MCF 10A (cell line): Measurements from ENCODE around the gene NDUFC2. TPM values are rescaled to one million over a fixed set of nuclear protein-coding genes. Genes with fewer than 3 reads are reported as not detected.
A peak's percentile ranks its signal among the peaks of the same experiment; 100 is the strongest.
"Not testable (repeated sequence)": the region's sequence is repeated elsewhere in the genome, so short reads cannot be mapped to it uniquely, and the experiment has no call there.

ENCODE experiments used
- BruUV-seq: library from RNA; stranded (reverse); fragments of 400-500 nt; replicated peaks from 2 replicates; lab custom pipeline; 2021; lab: Mats Ljungman, UMichigan
- CTCF ChIA-PET: fragments of 300-600 bp; sonication (Branson Sonifier 250); formaldehyde crosslinking; extraction: SDS; loops from one replicate; lab custom pipeline; 2021; ENCODE audit warnings: antibody characterized with exemption, inconsistent platforms; lab: Yijun Ruan, JAX
- POLR2A ChIA-PET: fragments of 300-600, 350-650 bp; sonication (Branson Sonifier 250); formaldehyde crosslinking; extraction: SDS; loops from one replicate; lab custom pipeline; 2020; ENCODE audit warnings: antibody characterized with exemption, inconsistent platforms; lab: Yijun Ruan, JAX
- DNase-seq: peaks from one replicate; pipeline ENCODE4 v3.0.0-alpha.2; 2018; ENCODE audit not compliant: unreplicated experiment
- H3K27ac Mint-ChIP-seq: one replicate; pipeline ENCODE4 v1.8.0; 2022; ENCODE audit warnings: mild to moderate bottlenecking, low read depth, mixed read lengths; ENCODE audit not compliant: unreplicated experiment
- H3K27me3 Mint-ChIP-seq: one replicate; pipeline ENCODE4 v1.8.0; 2022; ENCODE audit warnings: mixed read lengths; ENCODE audit not compliant: insufficient read depth, unreplicated experiment
- H3K36me3 Mint-ChIP-seq: one replicate; pipeline ENCODE4 v1.8.0; 2022; ENCODE audit warnings: mild to moderate bottlenecking, moderate library complexity, mixed read lengths; ENCODE audit not compliant: insufficient read depth, unreplicated experiment
- H3K4me1 Mint-ChIP-seq: one replicate; pipeline ENCODE4 v1.8.0; 2022; ENCODE audit warnings: mixed read lengths; ENCODE audit not compliant: insufficient read depth, unreplicated experiment
- H3K4me3 Mint-ChIP-seq: one replicate; pipeline ENCODE4 v1.8.0; 2022; ENCODE audit warnings: mild to moderate bottlenecking, moderate library complexity, mixed read lengths; ENCODE audit not compliant: unreplicated experiment
- H3K9me3 Mint-ChIP-seq: one replicate; pipeline ENCODE4 v1.8.0; 2022; ENCODE audit warnings: mixed read lengths; ENCODE audit not compliant: unreplicated experiment
- CTCF ChIP-seq: fragments of 200-600 bp; IDR thresholded peaks from one replicate; pipeline ENCODE4 v1.8.0; 2022; ENCODE audit warnings: antibody characterized with exemption, mild to moderate bottlenecking; ENCODE audit not compliant: unreplicated experiment
- intact Hi-C: fragments of 100-400 bp; cut with micrococcal nuclease; formaldehyde crosslinking; loops from 2 replicates; pipeline ENCODE4 v1.14.1; 2022
- total RNA-seq: library from RNA; stranded (reverse); gene quantifications from 2 replicates; pipeline ENCODE4 v1.2.3, GENCODE V29; 2022

Gene NDUFC2
- total RNA-seq, 1 experiment from 2014 or later = 186 TPM

GRCh38 chr11:78061088-78061920 lies 18.4 kb downstream of the NDUFC2 start:
- ChIA-PET POLR2A (interaction anchor here (0.6 to 1.3 kb wide), 3 partner anchors 10 to 16 kb away, joined by 3 to 4 read pairs (median 4); no protein-coding TSS in a partner anchor), CTCF (interaction anchor here (0.7 to 1.6 kb wide), 4 partner anchors 9 to 84 kb away, joined by 3 to 6 read pairs (median 3); no protein-coding TSS in a partner anchor)
- H3K27ac Mint-ChIP-seq = peak overlapping the region; percentile 23
- TF ChIP-seq CTCF = no peak
- H3K4me3 Mint-ChIP-seq = no peak overlapping the region
- peaks cover 6% of the 10 kb centered on the region for H3K4me1 Mint-ChIP-seq
- intact Hi-C loops = no loop called here
- no peaks in the 10 kb centered on the region for H3K9me3 Mint-ChIP-seq
- H3K27me3 Mint-ChIP-seq = no peaks in the 10 kb centered on the region
- peaks cover 6% of the 10 kb centered on the region for H3K36me3 Mint-ChIP-seq
- no peak for DNase-seq
- no TSS peak for BruUV-seq

GRCh38 chr11:78060533-78060932 lies 19.1 kb downstream of the NDUFC2 start:
- H3K36me3 Mint-ChIP-seq = peaks cover 6% of the 10 kb centered on the region
- no TSS peak for BruUV-seq
- H3K4me1 Mint-ChIP-seq = peaks cover 9% of the 10 kb centered on the region
- no peak overlapping the region for H3K4me3 Mint-ChIP-seq
- H3K27ac Mint-ChIP-seq = peak overlapping the region; percentile 23
- DNase-seq = no peak
- no peak for TF ChIP-seq CTCF
- H3K9me3 Mint-ChIP-seq = no peaks in the 10 kb centered on the region
- intact Hi-C loops = no loop called here
- ChIA-PET POLR2A (interaction anchor here (0.7 to 1.1 kb wide), 2 partner anchors 13 to 48 kb away, joined by 3 read pairs; no protein-coding TSS in a partner anchor), CTCF (interaction anchor here (0.6 to 1.6 kb wide), 2 partner anchors 10 to 15 kb away, joined by 3 read pairs; no protein-coding TSS in a partner anchor)
- H3K27me3 Mint-ChIP-seq = no peaks in the 10 kb centered on the region

- H3K9me3 Mint-ChIP-seq, intact Hi-C loops, H3K4me3 Mint-ChIP-seq, H3K36me3 Mint-ChIP-seq, H3K27ac Mint-ChIP-seq, H3K4me1 Mint-ChIP-seq, BruUV-seq, H3K27me3 Mint-ChIP-seq: not testable (repeated sequence)
- POLR2A ChIA-PET = interaction anchor here (0.6 to 0.7 kb wide), 2 partner anchors 47 to 61 kb away, joined by 3 read pairs; no protein-coding TSS in a partner anchor
- CTCF ChIA-PET = interaction anchor here (0.6 to 1.6 kb wide), 2 partner anchors 14 to 30 kb away, joined by 3 read pairs; no protein-coding TSS in a partner anchor
- DNase-seq = peak; percentile 33
Measured at GRCh38 chr11:78059749-78060328, 19.8 kb downstream of the NDUFC2 start.

- intact Hi-C loops = no loop called here
- Mint-ChIP-seq H3K9me3 (no peaks in the 10 kb centered on the region), H3K36me3 (peaks cover 6% of the 10 kb centered on the region), H3K27me3 (no peaks in the 10 kb centered on the region), H3K4me1 (peaks cover 9% of the 10 kb centered on the region), H3K27ac (no peak overlapping the region), H3K4me3 (no peak overlapping the region)
- no TSS peak for BruUV-seq
- TF ChIP-seq CTCF = no peak
- no peak for DNase-seq
- CTCF ChIA-PET = interaction anchor here (0.5 kb wide), 1 partner anchor 52 kb away, joined by 3 read pairs; no protein-coding TSS in a partner anchor
- POLR2A ChIA-PET = no interaction called here
Measured at GRCh38 chr11:78057462-78058055, 22.1 kb downstream of the NDUFC2 start.
